H4 (cell line): ENCODE results near the gene L2HGDH. TPM values are rescaled to one million over a fixed set of nuclear protein-coding genes. Genes with fewer than 3 reads are reported as not detected.

ENCODE experiments used
- DNase-seq: peaks from one replicate; pipeline ENCODE4 v3.0.0-alpha.2; 2015; ENCODE audit warnings: low spot score
- total RNA-seq: library from RNA; depleted of rRNA; stranded (reverse); fragments of >200 nt; shearing (Covaris generic); gene quantifications from 2 replicates; pipeline ENCODE4 v1.2.3, GENCODE V29; 2014

L2HGDH gene
- total RNA-seq, 1 experiment from 2014 or later = 6.5 TPM

DNA sequence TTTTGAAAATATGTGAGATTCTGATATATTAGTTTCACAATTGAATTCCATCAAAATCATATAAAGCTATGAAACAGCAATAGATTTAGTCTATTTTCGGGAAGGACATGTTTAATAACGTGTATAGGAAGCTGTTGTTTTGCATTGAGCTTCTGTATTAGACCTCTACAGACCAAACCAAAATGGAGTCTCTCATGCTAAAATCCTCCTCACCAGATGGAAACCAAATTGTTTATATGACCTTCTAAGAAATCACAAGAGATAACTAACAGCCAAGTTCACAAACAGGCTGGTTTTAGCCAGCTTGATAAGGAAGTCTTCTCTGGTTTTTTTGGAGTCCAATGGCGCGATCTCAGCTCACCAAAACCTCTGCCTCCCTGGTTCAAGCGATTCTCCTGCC lies 23.9 kb downstream of the L2HGDH start:
- no peak for DNase-seq

- DNase-seq = no peak
Observed at GRCh38 chr14:50285861-50286260, 26.2 kb downstream of the L2HGDH start.

DNA sequence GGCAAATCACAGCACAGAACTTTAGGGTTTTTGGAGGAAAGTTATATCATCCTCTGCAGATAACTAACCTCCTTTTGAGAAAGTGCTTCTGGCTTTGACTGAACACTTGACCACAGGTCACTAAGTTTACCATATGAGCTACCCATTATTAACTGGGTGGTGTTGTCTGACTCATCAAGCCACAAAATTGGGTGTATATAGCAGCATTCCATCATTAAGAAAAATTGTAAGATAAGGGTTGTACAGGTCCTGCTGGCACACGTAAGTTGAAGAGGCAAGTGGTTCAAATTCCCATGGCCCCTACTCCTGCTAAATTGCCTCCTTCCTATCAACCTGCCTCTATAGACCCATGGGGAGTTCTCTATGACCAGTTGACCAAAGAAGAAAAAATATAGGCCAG lies 39.5 kb downstream of the L2HGDH start:
- no peak for DNase-seq

DNA sequence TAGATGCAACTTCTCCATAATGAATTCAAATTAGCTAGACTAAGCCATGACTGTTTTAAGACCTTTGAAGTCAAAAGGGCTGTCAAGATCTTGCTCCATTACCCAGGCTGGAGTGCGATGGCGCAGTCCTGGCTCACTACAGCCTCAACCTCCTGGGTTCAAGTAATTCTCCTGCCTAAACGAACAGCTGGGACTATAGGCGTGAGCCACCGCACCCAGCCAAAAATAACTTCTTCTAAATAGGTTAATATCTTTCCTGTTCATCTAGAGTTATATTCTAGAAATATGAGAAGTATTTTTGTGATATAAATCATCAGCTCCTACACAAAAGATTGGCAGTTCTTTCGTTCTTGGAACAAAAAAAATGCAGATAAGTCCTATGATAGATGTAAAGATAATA lies 41.1 kb downstream of the L2HGDH start:
- DNase-seq = no peak

DNA sequence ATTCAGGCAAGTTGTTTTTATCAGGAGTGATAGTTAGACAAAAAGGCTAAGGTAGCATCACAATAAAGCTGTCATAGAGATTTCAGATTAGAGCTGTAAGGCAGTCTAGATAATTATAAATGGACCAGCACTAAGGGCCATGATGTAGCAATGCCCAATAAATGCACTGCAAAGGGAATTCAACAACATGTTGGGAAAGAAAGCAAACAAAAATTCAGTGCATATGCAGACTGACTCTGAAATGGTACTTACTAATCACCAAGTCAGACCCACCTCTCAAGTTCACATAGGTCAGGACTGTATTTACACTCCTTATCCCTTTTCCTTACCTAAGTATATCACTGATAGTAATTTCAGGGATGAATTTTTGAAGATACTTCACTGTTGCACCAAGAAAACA lies 47.0 kb downstream of the L2HGDH start:
- no peak for DNase-seq

- no peak for DNase-seq
Observed at GRCh38 chr14:50263321-50263720, 48.7 kb downstream of the L2HGDH start.

- DNase-seq = no peak
Observed at GRCh38 chr14:50262865-50263264, 49.2 kb downstream of the L2HGDH start.

DNA sequence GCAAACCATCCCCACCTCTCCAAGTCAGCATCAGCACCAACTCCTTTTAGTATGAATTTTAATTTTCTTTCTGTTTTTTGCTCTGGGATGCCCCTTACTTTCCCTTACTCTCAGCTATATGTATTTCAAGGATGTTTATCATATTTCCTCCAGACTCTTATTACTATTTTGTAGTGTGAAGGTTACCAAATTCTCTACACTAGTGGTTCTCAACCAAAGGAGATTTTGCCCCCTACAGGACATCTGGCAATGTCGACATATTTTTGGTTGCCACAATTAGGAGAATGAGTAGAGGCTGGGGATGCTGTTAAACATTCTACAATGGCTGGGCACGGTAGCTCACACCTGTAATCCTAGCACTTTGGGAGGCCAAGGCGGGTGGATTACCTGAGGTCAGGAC lies 51.5 kb downstream of the L2HGDH start:
- peak; percentile 11 for DNase-seq

DNA sequence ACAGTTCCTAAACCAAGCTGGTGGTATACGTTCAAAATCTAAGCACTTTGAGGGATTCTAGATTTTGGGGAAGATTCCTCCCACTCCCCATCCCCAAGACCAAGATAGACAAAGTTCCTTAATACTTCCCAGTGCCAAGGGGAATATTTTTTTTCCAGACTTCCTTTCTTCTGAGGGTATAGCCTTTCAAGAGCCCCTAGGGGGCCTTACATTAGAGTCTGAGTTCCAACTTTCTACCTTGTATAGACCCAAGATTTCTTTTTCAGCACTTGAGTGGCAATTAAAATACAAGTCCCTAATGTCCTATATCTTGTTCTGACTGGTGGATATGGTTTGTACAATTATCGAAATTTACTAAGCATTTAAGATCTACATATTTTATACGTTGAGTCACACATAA lies 52.0 kb downstream of the L2HGDH start:
- no peak for DNase-seq

- DNase-seq = no peak
Observed at GRCh38 chr14:50257732-50258131, 54.3 kb downstream of the L2HGDH start.

DNA sequence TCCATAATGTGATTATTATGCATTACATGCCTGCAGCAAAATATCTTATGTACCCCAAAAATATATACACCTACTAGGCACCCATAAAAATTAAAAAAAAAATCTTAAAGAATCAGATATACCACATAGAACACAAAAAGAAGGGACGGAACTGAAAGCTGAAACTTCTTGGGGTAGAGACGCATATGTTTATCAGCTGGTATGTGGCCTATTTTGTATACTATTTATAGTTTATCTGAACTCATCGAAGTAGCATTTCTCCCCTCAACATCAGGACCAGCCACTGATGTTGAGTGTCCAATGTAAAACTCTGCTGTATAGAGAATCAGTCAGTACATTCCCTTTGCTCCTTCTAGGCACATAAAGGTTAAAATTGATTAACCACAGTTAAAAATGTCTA lies 57.8 kb downstream of the L2HGDH start:
- DNase-seq = no peak

- no peak for DNase-seq
Observed at GRCh38 chr14:50249136-50249775, 62.8 kb downstream of the L2HGDH start.

DNA sequence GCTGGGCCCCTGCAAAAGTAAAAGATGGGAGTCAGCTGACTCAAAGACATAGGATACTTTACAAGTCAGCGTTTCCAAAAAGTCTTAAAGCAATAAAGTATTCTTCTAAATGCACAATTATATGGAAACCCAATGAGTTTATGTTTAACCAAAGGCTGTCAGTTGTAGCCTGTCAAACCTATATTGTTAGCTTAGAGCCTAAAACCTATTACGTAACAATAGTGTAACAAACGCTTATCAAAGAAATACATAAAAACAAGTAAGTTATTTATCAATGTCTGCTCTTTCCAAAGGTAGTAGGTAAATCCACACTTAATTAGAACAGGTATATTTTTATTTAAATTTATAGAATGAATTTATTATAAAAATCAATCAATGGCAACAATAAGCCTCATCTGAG lies 64.8 kb downstream of the L2HGDH start:
- DNase-seq = no peak

DNA sequence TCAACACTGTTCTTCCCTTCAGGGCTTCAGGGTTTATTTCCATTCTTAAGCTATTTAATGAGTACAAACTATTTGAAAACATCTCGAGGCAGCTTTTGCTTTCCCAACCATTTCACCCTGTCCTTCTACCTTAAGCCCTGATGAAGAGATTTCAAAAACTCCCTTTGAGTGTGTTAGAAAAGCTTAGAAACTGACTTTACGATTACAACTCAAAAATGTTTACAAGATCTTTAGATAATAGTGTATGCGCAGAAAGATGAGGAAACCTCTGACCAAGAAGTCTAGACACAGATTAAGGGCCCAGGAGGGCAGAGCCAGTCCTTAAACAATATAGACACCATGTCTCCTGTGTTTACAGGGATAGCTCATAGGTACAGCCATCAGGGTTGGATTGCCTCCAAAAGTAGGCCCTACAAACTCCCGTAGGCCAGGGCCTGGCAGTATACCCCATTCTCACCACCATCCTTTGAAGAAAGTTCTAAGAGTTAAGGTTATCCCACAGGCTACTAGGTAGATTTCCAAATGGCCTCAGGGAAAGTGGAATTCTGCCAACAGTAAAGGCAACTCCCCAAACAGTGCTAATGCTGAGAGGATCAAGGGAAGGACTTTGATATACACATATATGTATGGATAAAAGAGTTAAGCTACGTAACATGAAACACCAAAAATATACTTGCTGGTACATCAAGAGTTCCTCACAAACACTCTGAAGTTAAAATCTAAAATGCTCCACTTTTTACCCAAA lies 69.3 kb downstream of the L2HGDH start:
- DNase-seq = no peak

DNA sequence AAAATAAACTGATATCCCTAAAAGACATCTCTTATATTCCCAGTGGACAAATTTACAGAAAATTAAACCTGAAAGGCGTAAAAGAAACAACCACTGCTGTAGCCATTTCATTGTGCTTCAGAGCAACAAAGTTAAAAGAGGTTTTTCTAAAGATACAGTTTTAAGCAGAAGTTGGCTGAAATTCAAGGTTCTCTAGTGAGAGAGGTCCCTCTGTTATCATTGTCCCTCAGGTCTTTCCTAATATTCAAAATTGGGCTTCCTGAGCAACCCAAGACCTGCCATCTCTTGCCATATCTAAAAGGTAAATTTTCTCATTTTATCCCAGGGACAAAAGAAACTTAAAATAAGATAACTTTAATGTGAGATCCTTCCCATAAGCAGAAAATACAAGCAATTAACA lies 69.9 kb downstream of the L2HGDH start:
- DNase-seq = no peak

DNA sequence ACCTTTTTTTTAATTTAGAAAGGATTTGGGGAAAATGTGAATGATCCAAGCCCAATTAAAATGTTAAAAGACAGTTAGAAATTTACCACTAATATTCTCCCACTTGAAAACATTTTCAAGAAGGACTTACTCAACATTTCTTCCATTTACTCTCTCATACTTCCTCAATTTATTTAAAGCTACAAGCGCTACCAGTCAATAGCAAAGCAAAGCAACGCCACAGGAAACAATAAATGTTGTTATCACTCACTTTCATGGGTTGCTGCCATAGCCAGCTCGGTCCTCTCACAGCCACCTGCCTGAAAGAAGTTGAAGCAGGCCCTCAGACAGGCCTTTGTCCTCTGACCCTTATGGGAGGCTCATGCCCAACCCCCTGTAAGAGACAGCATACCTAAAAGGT lies 74.6 kb downstream of the L2HGDH start:
- no peak for DNase-seq

DNA sequence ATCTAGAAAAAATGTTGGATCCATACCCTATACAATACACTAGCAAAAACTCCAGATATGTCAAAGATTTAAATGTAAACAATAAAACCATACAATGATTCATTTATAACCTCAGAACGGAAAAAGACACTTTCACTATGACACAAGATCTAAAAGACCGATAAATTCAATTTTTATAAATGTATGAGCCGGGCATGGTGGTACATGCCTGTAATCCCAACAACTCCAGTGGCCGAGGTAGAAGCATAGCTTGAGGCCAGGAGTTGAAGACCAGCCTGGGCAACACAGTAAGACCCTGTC lies 78.1 kb downstream of the L2HGDH start:
- no peak for DNase-seq

DNA sequence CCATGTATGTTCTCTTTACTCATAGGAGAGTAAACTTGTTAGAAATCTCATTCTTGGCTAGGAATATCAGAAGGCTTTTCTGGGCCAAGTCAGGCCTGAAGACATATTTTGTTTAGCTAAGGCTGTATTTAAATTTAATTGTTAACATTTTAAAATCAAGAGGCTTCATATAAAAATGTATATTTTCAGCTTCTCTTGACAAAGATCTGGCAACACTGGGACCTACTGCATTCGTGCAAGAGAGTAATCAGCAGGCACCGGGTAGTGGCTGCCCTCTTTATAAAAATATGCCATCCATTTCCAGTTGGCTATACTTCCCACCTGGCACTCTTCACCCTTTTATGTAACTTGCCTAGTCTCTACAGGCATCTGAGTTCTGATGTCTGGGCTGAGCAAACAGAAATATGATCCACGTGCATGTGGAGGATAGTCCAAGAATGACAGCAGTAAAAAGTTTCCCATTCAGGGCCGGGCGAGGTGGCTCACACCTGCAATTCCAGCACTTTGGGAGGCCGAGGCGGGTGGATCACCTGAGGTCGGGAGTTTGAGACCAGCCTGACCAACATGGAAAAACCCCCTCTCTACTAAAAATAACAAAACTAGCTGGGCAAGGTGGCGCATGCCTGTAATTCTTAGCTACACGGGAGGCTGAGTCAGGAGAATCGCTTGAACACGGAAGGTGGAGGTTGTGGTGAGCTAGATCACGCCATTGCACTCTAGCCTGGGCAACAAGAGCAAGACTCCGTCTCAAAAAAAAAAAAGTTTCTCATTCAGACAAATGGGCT lies 78.7 kb downstream of the L2HGDH start:
- DNase-seq = no peak

DNA sequence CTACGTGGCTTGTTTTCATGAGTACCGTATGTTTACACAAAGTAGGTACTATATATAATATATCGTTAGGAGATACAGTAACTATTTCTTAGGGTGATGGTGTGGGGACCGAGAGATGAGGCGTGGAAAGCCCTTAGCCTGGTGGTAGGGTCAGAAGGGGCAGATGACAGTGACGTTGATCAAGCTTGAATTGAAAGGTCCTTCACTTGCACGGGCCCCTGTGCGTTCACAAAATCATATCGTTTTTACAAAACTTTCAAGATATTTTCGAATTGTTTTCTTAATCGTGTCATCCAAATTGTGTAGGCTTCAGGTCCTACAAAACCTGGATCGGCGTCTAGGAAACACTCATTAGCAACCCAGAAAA lies 79.8 kb downstream of the L2HGDH start:
- DNase-seq = no peak

DNA sequence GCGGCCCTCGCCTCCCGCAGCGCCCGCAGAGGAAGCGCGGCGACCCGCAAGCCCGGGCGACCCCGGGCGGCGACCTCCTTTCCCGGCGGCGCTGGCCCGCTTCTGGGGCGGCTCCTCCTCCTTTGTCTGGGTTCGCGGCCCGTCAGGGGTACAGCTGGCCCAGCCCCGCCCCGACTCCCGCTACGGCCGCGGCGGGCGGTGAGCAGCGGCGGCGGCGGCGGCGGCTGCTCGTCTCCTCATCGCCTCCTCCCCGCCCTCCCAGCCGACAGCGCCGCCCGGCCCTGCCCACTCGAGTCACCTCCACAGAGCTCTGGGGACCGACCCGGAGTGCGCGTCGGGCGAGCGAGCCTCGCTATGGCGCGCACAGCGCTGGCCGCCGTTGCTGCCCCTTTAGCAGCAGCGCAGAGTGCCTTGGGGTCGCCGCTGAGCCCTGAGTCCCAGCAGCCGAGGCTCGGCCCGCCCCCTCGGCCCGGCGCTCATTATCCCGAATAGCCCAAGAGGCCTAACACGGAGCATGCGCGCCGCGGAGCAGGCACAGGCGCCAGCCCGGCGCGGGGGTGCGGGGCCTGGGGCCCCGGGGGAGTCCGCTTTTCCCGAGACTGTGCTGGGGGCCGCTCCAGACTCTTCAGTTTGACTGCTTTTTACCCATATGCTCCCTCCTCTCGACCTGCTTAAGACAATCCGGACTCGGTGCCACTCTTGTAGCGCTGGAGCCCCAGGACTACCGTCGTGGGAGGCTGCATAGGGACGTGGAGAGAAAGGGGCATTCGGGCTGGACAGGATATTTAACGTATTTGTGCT lies 80.4 kb downstream of the L2HGDH start, which contains the start of gene SOS2:
Gene SOS2 (minus strand): TSS at position 104 of the 801 bp plus-strand sequence. CDS start 295 bp downstream, outside the sequence.
- peak; percentile 70 for DNase-seq

GRCh38 chr14:50230701-50231474 lies 81.1 kb downstream of the L2HGDH start:
- peak; percentile 25 for DNase-seq

DNA sequence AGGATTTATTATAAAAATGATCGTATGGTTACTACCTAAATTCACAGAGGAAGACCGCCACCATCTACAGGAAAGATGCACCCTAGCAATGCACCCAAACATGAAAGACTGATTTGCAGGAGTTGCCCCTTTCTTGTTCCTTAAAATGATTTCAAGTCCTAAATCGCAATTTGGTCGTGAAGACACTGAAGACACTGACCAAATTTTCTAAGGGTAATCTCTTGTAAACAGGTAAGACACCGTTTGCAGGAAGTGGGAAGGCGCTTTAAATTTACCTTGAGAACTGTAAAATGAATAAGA lies 81.7 kb downstream of the L2HGDH start:
- no peak for DNase-seq
